ENCODE data around the gene COMMD10.
"Not testable (repeated sequence)": the region's sequence is repeated elsewhere in the genome, so short reads cannot be mapped to it uniquely, and the experiment has no call there.

COMMD10 gene

DNA sequence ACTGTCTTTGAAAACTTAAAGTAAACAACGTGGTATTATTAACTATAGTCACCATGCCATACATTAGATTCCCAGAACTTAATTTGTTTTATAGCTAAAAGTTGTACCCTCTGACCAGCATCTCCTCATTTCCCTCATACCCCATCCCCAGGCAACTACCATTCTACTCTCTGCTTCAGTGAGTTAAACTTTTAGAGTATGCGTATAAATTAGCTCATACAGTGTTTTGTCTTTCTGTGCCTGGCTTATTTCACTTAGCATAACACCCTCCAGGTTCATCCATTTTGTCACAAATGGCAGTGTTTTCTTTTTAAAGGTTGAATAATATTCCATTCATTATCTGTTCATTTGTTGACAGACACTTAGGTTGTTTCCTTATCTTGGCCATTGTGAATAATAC lies 14.2 kb downstream of the COMMD10 start:
- DNase-seq: no peak

DNA sequence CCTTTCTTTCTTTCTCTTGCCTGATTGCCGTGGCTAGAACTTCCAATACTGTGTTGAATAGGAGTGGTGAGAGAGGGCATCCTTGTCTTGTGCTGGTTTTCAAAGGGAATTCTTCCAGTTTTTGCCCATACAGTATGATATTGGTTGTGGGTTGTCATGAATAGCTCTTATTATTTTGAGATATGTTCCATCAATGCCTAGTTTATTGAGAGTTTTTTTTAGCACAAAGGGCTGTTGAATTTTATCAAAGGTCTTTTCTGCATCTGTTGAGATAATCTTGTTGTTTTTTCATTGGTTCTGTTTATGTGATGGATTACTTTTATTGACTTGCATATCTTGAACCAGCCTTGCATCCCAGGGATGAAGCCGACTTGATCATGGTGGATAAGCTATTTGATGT lies 20.1 kb downstream of the COMMD10 start:
- DNase-seq: not testable (repeated sequence)

DNA sequence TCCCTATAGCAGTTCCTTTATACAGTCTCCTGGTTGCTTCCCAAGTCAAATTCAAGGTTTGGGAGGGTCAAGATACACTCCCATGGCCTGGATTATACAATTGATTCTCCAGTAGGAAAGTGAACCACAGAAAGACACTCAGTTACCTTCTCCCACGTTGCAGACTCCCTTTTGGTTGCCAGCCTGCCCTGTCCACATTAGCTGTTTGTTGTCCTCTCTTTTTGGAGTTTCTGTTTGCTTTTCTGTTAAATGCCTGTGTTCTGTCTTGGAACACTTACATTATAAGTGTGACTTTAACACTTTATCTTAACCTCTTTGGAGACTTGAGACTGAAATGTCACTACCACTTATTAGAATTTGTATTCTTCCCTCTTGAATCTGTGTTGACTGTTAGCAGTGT lies 30.3 kb downstream of the COMMD10 start:
- no peak for DNase-seq

DNA sequence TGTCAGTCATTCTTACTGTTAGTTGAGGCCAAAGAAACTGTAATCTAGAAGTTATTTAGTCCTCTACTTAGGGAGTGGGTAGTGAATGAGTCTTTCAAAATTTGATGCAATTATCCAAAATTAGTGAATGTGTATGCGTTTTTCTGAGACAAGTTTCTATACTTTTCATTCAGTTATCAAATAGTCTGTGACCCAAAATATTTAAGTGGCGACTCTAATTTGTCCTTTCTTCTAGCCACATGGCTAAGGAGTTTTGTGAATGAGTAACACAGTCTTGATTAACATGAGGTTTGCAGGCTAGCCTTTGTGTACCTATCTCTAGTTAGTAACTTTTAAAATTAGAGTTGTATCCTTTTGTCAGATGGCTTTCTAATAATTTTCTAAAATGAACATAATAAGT lies 45.6 kb downstream of the COMMD10 start:
- DNase-seq: no peak

DNA sequence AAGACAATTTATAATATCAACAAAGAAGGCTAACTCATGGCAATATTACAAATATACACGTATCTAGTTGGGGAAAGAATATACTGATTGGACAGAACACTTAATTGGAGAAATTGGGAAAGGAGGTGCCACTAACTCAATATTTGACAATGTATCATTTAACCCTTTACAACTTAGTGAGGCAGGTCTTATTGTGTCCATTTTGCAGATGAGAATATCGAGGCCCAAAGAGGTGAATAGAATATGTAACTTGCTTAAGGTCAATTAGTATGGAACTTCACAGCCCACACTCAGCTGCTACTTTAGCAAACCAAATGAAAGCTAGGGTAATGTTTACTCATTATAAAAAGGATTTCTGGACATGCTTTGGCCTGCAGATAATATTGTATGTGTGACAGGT lies 46.2 kb downstream of the COMMD10 start:
- no peak for DNase-seq

DNA sequence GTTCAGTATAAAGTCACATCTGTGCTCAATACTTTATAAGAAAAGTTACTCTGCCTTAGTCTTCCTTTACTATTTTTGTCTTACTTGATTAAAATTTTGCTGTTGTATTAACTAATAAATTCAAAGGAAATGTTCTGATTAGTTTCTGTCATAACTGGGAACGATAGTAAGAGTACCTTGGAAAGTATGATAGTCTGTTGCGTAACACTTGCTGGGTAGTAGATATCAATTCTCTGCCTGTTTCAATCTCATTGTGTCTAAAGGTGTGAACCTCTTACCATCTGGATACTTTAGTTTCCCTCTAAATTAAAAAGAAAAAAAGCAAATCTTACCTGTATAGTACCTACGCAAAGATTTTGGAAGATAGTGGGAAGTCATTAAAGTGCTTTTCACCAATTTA lies 48.5 kb downstream of the COMMD10 start:
- no peak for DNase-seq

DNA sequence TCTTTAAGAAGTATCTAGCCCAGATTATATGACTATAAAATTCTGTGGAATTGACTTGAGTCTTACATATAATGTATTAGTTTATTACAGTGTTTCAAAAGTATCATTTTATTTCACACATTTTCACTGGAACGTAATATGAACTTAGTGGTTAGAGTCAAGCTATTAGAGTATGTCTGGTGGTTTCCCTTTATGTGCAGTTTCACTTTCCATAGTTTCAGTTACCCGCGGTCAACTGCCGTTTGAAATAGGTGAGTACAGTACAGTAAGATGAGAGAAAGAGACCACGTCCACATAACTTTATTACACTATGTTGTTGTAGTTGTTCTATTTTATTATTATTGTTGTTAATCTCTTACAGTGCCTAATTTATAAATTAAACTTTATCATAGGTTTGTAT lies 50.5 kb downstream of the COMMD10 start:
- no peak for DNase-seq

DNA sequence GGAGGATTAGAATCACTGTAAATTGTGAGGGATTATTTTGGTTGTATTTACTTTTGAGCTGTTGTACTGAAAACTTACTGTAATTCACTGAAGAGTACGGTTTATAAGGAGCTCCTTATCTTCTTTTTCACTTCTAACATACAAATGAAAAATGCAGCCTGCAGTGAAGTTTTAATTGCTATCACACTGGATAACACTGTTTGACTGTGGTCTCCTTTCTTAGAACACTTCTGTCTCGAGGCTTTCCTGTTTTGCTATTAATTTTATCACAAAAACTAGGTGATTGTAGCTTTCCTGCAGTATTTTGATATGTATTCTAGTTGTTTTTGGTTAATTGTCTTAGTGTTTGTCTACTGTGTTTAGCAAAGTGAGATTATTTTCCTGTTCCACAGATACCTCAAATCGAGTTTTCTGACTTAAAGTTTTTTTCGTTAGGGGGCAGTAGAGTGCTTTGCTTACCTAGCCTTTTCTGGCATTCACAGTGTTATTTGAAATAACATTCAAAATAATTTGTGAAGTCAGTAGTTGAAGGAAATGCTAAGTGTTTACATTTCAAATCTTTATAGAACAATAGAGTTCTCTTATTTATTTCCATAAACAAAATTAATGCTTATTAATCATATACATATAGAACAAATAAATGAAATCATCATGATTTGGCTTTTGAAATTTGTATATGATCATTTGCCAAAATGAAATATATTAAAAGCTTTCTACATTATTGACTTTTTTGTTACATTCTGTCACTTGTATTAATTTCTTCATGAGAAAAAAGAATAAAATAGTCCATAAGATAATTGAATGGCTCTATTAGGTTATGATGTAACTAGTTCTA lies 52.9 kb downstream of the COMMD10 start:
- peak; percentile 41 for DNase-seq

DNA sequence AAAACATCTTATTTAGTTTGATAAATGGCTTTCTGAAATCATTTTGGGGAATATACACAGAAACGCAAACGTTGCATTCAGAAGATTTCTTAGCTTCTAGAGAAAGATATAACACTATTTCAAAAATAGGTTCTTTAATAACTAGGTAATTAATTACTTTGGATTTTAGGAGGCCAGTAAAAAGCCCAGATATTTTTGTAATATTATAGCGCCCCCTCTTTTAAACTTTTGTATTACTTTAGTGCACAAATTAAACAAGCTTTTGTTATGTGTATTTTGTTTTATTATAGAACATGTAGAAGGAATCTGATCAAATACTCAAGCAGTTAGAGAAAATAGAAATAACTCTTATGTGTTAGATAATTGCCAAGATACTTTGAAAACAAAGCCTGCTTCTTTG lies 57.7 kb downstream of the COMMD10 start:
- no peak for DNase-seq

DNA sequence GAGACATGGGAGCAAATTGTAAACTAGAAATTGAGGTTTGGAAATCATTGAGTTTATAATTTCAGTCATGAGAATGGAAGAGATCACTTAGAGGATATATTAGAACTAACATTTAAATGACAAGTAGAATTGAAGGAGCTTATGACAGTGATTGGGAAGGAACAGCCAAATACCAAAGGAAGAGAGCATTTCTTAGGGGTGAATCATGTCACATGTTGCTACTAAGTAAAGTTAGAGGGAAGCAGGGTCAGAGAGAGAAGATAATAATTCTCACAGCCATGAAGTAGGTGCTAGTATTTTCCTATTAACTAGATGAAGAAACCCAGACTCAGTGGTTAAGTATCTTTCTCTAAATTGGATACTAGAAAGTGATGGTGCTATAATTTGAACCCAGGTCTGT lies 59.3 kb downstream of the COMMD10 start:
- no peak for DNase-seq

DNA sequence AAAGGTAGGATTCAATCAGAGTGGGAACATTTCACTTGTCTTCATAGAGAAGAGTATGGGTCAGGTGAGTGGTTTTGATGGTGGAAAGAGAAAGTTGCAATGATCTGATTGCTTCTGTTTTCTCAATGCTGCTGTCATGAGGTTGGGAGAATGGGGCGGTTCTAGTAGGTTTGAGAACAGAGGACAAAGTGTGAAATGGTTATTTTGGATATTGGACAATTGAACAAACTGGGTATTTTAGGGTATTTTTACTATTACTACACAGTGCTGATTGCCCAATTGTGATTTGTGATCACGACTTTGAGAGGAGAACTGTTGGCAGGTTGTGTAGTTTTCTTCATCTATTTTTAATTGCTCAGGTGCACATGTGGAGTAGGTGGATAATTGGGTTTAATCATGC lies 60.2 kb downstream of the COMMD10 start:
- no peak for DNase-seq

DNA sequence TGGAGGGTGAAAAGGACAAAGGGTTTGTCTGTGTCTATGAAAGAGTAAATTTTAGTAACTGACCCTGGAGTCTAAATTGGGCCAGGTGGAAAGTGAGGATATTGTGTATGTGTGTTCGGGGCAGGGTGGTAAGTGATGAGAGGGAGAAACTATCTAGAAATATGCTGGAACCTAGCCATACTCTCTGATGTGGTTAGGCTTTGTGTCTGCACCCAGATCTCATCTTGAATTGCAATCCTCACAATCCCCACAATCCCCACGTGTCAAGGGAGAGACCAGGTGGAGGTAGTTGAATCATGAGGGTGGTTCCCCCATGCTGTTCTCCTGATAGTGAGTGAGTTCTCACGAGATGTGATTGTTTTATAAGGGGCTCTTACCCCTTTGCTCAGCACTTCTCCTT lies 60.6 kb downstream of the COMMD10 start:
- no peak for DNase-seq

DNA sequence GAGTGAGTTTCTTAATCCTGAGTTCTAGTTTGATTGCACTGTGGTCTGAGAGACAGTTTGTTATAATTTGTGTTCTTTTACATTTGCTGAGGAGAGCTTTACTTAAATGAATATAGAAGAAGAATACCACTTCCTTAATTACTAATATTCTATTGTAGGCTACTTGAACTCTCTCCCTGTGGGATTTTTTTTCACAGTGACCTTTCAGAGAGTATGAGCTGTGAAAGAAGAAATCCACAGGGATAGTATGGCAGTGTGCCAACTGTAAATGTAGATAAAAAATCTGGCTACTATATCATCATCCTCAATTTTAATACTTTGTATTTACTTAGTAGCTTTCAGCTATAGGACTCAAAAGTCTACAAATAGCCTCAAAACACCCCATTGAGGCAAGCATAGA lies 67.3 kb downstream of the COMMD10 start:
- DNase-seq: peak; percentile 11

DNA sequence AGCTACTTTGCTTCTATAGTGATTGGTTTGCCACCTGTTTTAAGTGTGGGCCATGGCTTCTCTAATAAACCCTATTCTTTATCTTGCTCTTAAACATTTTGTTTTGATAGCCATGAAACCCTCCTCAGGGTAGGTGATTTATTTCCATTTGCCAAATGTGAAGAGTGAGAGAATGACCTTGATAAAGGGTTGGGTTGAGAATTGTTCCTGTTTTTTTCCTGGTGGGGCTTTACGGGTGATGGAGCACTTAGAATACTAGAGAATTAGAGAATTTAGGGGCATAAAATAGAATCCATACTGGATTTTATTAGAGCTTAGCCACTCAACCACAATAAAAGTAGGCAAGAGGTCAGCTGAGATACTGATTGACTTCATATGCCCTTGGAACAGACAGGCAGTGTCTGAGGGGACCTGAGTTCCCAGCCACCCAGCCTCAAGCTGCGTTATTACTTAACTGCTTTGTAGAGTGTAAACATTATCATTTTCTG lies 68.9 kb downstream of the COMMD10 start:
- DNase-seq: peak; percentile 66

DNA sequence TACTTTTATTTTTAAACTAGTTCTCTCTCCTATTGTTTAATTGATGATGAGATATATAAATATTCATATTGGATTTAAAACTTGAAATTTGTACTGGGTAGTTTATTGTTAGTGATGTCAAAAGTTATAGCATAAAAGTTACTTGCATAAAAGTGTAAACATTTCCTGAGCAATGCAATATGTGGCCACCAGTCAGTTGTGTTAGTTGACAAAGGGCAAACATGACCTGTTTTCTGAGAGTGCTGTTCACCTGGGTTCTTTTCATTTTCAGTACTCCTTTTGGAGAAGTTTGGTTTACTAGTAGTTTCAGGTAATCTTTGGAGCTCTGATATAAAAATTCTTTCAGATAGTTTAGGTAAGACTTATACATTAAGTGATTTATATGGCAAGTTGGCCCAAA lies 69.4 kb downstream of the COMMD10 start:
- no peak for DNase-seq

DNA sequence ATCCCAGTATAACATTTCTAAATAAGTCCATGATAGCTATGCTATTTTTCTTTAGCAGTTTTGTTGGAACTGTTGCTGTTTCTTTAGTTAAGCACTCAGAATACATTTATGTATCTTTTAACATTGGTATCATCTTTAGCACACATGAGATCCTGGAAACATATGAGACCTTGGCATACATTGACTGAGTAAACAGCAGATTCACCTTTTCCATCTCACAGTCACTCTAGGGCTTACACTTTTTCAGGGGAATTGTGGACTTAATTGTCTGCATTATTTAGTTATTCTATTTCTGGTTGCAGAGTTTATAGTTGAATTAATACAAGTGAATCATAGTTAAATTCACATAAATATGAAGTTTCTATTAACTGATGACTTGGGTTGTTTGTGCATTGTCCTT lies 70.1 kb downstream of the COMMD10 start:
- no peak for DNase-seq

DNA sequence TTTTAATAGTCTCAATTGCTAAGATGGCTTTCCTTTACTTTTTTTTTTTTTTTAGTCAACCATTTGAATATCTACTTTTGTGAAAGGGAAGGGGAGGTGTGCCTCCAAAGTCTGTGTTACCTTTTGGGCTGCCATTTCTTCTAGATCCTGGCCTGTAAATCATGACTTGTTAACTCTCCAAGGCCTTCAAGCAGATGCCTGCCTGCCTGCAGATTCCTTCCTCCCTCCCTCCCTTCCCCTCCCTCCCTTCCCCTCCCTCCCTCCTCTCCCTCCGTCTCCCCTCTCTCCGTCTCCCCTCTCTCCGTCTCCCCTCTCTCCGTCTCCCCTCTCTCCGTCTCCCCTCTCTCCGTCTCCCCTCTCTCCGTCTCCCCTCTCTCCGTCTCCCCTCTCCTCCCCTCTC lies 73.1 kb downstream of the COMMD10 start:
- DNase-seq: no peak

DNA sequence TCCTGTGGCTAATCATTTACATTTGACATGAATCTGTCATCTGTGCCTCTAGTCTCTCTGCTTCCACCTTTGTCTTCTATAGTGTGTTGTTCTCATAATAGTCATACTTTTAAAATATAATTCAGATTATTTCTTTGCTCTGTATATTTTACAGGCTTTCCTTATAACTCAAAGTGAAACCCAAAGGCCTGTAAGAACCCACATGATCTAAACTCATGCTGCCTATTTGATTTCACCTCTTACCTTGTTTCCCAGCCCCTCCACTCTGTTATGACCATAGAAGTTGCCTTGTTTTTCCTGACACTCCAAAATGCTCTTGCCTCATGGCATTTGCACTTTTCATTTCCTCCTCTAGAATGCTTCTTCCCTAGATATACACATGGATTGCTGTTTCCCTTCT lies 74.2 kb downstream of the COMMD10 start:
- DNase-seq: no peak

DNA sequence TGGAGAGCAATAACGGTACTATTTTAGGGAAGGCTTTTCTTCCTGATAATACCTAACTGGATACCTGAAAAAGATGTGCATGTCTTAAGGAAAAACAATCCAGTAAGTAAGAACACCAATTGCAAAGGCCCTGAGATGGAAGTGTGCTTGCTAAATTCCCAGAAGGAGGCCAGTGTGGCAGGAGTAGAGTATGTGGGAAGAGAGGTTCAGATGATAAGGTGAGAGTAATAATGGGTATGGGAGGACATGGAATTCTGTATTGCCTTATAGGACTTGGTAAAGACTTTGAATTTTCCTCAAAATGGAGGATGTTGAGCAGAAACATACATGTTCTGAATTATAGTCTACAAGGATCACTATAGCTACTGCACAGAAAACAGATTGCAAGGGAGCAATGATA lies 89.3 kb downstream of the COMMD10 start:
- no peak for DNase-seq

DNA sequence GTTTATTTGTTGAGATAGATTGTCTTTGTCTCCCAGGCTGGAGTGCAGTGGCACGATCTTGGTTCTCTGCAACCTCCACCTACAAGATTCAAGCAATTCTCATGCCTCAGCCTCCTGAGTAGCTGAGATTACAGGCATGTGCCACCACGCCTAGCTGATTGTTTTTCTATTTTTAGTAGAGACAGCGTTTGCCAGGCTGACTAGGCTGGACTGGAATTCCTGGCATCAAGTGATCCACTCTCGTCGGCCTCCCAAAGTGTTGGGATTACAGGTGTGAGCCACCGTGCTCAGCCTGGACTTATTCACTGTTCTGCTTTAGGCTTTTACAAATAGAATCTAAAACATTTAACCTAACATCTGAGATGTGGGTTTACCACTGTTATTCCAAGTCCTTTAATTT lies 91.3 kb downstream of the COMMD10 start:
- no peak for DNase-seq

DNA sequence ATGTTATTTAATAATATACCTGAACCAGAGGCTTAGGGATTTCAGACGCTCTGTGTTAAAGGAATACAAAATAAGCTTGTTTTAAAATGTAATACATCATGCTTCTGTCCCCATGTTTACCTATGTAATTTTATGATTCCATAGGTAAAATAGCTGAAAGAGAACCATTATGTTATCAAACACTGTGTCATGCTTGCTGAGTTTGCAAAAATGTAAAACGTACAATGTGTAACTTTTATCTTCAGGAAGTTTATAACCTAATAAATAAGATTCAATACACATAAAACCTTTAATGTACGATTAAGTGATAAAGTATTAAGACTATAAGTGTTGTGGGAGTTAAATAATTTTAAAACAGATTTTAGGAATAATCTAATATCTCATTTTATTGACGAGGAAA lies 94.1 kb downstream of the COMMD10 start:
- DNase-seq: no peak

DNA sequence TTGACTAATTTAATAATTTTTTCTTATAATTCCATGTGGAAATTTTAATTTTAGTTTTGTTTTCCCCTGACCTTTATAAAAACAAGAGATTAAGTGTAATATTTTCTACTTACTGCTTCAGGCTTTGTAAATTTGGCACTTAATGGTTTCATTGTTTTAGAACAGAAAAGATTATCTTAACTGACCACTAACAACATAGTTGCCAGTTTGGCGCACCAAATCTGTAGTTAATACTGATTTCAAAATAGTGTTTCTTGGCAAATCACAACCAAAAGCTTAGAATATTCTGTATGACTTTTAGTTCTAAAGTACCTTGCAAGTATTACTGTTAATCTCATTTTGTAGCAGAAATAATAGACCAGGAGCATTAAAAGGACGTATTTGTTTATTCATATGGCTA lies 124.3 kb downstream of the COMMD10 start:
- DNase-seq: no peak

DNA sequence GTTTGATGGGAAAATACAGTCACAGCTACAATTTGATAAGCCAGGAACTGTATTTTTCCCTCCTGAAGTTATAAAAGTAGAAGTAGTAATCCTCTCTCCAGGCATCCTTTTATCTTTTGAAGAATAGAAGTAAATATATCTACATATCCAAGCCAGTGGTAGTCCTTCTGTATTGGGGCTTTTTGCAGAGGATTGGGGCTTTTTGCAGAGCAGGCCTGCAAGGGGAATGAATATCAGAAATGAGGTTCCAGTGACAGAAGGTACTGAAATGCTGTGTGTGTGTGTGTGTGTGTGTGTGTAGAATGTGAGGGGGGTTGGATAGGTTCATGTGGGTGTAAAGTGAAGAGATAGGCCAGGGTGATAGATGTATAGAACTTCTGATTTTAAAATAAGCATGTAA lies 127.4 kb downstream of the COMMD10 start:
- no peak for DNase-seq

DNA sequence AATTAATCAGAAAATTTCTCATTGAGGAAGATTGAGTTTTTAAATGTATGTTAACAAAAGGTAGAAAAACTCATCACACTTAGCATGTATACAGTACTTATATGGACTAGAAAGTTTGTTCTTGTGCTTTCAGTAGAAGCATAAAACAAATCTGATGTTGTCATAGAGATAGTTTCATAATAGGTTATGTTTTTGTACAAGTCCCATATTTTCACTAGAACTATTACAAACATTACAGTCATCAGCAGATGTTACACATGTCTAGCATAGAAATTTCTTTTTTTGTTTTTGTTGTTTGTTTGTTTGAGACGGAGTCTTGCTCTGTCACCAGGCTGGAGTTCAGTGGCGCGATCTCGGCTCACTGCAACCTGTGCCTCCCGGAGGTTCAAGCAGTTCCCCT lies 131.4 kb downstream of the COMMD10 start:
- DNase-seq: no peak

DNA sequence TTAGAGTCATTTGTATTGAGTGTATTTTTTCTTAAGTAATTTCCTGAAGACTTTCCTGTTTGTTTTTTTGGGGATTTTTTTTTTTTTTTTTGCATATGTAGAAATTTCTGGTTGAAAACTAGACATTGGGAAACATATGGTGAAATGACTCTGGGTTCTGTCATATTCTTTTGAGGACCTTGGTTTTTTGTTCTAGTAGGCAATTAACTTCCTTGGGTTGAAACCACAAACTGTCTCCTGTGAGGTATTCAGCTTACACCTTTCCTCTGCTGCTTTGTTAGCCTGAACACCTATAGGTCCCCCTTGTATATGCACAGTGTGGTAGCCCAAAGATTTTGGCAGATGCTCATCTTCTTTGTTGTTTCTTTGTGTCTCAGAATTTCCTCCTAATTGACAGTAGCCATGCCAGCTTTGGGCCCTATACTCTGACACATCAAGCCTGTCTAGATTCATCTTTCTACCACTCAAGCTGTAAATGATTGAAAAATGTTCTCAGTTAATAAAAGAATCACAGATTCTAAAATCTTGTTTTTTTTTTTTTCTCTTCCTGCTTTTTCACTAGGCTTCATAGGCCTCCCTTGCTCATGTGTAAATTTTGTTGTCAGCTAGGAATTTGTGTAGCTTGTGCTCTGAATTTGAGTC lies 140.6 kb downstream of the COMMD10 start:
- no peak for DNase-seq
